Measurements from ENCODE around the gene SURF1. TPM values are rescaled to one million over a fixed set of nuclear protein-coding genes. Genes with fewer than 3 reads are reported as not detected.

The SURF1 gene
- total and polyA plus RNA-seq, 2 donors (not counting 1 experiment from before 2014, with no cell fraction given) = 44.1 to 54.5 TPM

GRCh38 chr9:133385452-133385851, 29.2 kb upstream of the SURF1 start:
- ChIA-PET CTCF (interaction anchor here (2.2 kb wide), 1 partner anchor 199 kb away, joined by 5 read pairs; no protein-coding TSS in a partner anchor), POLR2A (no interaction called here)
- Histone ChIP-seq H2AFZ (ENCODE audit: insufficient read depth, low read depth, low read length, poor library complexity, severe bottlenecking) (no peak overlapping the region), H3K4me3 (ENCODE audit: control extremely low read depth in 1 of 5, extremely low read depth in 1 of 5, insufficient read depth in 1 of 5, low read depth in 2 of 5, low read length in 4 of 5) (no peak overlapping the region), H3K27ac (ENCODE audit: low read length in 2 of 2) (no peak overlapping the region), H3K9me3 (ENCODE audit: control extremely low read depth in 1 of 3, control insufficient read depth in 2 of 3, insufficient read depth in 1 of 3, low read length in 2 of 3) (no peaks in the 10 kb centered on the region), H3K9ac (ENCODE audit: low read length) (no peak overlapping the region), H3K4me2 (replicated peaks; ENCODE audit: low read depth, low read length, poor library complexity, severe bottlenecking) (no peak overlapping the region), H3K4me1 (ENCODE audit: control insufficient read depth in 2 of 2, insufficient read depth in 2 of 2, low read length in 2 of 2) (no peaks in the 10 kb centered on the region), H3K36me3 (replicated peaks in 1 of 2; ENCODE audit: control extremely low read depth in 1 of 2, control insufficient read depth in 1 of 2, extremely low read depth in 1 of 2, insufficient read depth in 2 of 2, low read length in 1 of 2) (no peaks in the 10 kb centered on the region), H3K27me3 (replicated peaks in 1 of 4; ENCODE audit: control extremely low read depth in 1 of 4, control insufficient read depth in 3 of 4, insufficient read depth in 4 of 4, low read length in 3 of 4) (peaks cover 0 to 12% (median 0%) of the 10 kb centered on the region in 4 experiments), H3K79me2 (ENCODE audit: control insufficient read depth, insufficient read depth, low read length) (no peaks in the 10 kb centered on the region), H4K20me1 (ENCODE audit: control insufficient read depth, insufficient read depth, low read length, poor library complexity, severe bottlenecking) (no peaks in the 10 kb centered on the region)
- Mint-ChIP-seq H3K4me3 (no peak overlapping the region), H3K27me3 (peaks cover 8% of the 10 kb centered on the region), H3K9me3 (ENCODE audit: insufficient read depth) (no peaks in the 10 kb centered on the region), H3K27ac (no peak overlapping the region), H3K4me1 (no peaks in the 10 kb centered on the region)
- intact Hi-C loops (cut with micrococcal nuclease) = no loop called here
- TF ChIP-seq CTCF (IDR thresholded peaks at IDR 0.05) = no peak
- no peak for TF ChIP-seq EZH2 (IDR thresholded peaks at IDR 0.05; ENCODE audit: borderline replicate concordance, insufficient read depth, low read depth, low read length, poor library complexity, severe bottlenecking)
- DNase-seq (no peak), ATAC-seq (ENCODE audit: low read depth) (no peak)
- 98% methylated on average over 14 of the region's 14 CpGs for WGBS (ENCODE audit: insufficient coverage)

- H3K27ac Mint-ChIP-seq = no peak overlapping the region
- intact Hi-C loops (cut with micrococcal nuclease) = no loop called here
Measured at GRCh38 chr9:133384736-133385321, 28.5 kb upstream of the SURF1 start.

More at GRCh38 chr9:133384736-133385321, 28.5 kb upstream of the SURF1 start:
- H2AFZ ChIP-seq (ENCODE audit: insufficient read depth, low read depth, low read length, poor library complexity, severe bottlenecking) = no peak overlapping the region
- no peaks in the 10 kb centered on the region for H4K20me1 ChIP-seq (ENCODE audit: control insufficient read depth, insufficient read depth, low read length, poor library complexity, severe bottlenecking)
- H3K4me1 Mint-ChIP-seq = no peaks in the 10 kb centered on the region
- DNase-seq (no peak), ATAC-seq (ENCODE audit: low read depth) (no peak)
- no peaks in the 10 kb centered on the region for H3K36me3 ChIP-seq (replicated peaks in 1 of 2; ENCODE audit: control extremely low read depth in 1 of 2, control insufficient read depth in 1 of 2, extremely low read depth in 1 of 2, insufficient read depth in 2 of 2, low read length in 1 of 2)
- H3K9me3 Mint-ChIP-seq (ENCODE audit: insufficient read depth) = no peaks in the 10 kb centered on the region
- H3K4me3 ChIP-seq (ENCODE audit: control extremely low read depth in 1 of 5, extremely low read depth in 1 of 5, insufficient read depth in 1 of 5, low read depth in 2 of 5, low read length in 4 of 5) = no peak overlapping the region
- CTCF ChIA-PET = interaction anchor here (2.2 kb wide), 1 partner anchor 198 kb away, joined by 5 read pairs; no protein-coding TSS in a partner anchor
- no peak overlapping the region for H3K9ac ChIP-seq (ENCODE audit: low read length)
- POLR2A ChIA-PET = no interaction called here
- TF ChIP-seq CTCF (IDR thresholded peaks at IDR 0.05) (no peak), EZH2 (IDR thresholded peaks at IDR 0.05; ENCODE audit: borderline replicate concordance, insufficient read depth, low read depth, low read length, poor library complexity, severe bottlenecking) (no peak)
- no peaks in the 10 kb centered on the region for H3K79me2 ChIP-seq (ENCODE audit: control insufficient read depth, insufficient read depth, low read length)
- H3K4me1 ChIP-seq (ENCODE audit: control insufficient read depth in 2 of 2, insufficient read depth in 2 of 2, low read length in 2 of 2) = no peaks in the 10 kb centered on the region
- H3K27me3 Mint-ChIP-seq = peaks cover 2% of the 10 kb centered on the region
- no peak overlapping the region for H3K4me2 ChIP-seq (replicated peaks; ENCODE audit: low read depth, low read length, poor library complexity, severe bottlenecking)
- no peaks in the 10 kb centered on the region for H3K9me3 ChIP-seq (ENCODE audit: control extremely low read depth in 1 of 3, control insufficient read depth in 2 of 3, insufficient read depth in 1 of 3, low read length in 2 of 3)
- H3K27me3 ChIP-seq (replicated peaks in 1 of 4; ENCODE audit: control extremely low read depth in 1 of 4, control insufficient read depth in 3 of 4, insufficient read depth in 4 of 4, low read length in 3 of 4) = peaks cover 0 to 9% (median 0%) of the 10 kb centered on the region in 4 experiments
- no peak overlapping the region for H3K27ac ChIP-seq (ENCODE audit: low read length in 2 of 2)
- no peak overlapping the region for H3K4me3 Mint-ChIP-seq
- WGBS (ENCODE audit: insufficient coverage) = 97% methylated on average over 17 of the region's 17 CpGs

Measured in B cell (primary cell).